IPS DF 19.7 (cell line): ENCODE measurements around the gene CHST2.
"Not testable (repeated sequence)": the region's sequence is repeated elsewhere in the genome, so short reads cannot be mapped to it uniquely, and the experiment has no call there.

Source experiments
- DNase-seq: peaks from one replicate; pipeline ENCODE4 v3.0.0-alpha.2; 2013; ENCODE audit warnings: low read depth, low spot score

The CHST2 gene

GRCh38 chr3:143134471-143134870, 14.9 kb downstream of the CHST2 start:
- DNase-seq, result no peak

GRCh38 chr3:143135150-143135549, 15.6 kb downstream of the CHST2 start:
- no peak for DNase-seq

- DNase-seq, result no peak
Observed at GRCh38 chr3:143137435-143138036, 18.0 kb downstream of the CHST2 start.

- DNase-seq, result no peak
Observed at GRCh38 chr3:143138953-143139352, 19.4 kb downstream of the CHST2 start.

GRCh38 chr3:143139762-143140161, 20.2 kb downstream of the CHST2 start:
- DNase-seq, result no peak

- no peak for DNase-seq
Observed at GRCh38 chr3:143140550-143140949, 21.0 kb downstream of the CHST2 start.

- no peak for DNase-seq
Observed at GRCh38 chr3:143142354-143142753, 22.8 kb downstream of the CHST2 start.

- DNase-seq, result no peak
Observed at GRCh38 chr3:143145906-143146305, 26.3 kb downstream of the CHST2 start.

- no peak for DNase-seq
Observed at GRCh38 chr3:143146486-143147274, 27.1 kb downstream of the CHST2 start.

- DNase-seq, result no peak
Observed at GRCh38 chr3:143147707-143148106, 28.1 kb downstream of the CHST2 start.

- no peak for DNase-seq
Observed at GRCh38 chr3:143150071-143150470, 30.5 kb downstream of the CHST2 start.

GRCh38 chr3:143151004-143151731, 31.6 kb downstream of the CHST2 start:
- DNase-seq, result no peak

- no peak for DNase-seq
Observed at GRCh38 chr3:143152043-143152442, 32.5 kb downstream of the CHST2 start.

- DNase-seq, result no peak
Observed at GRCh38 chr3:143155756-143156155, 36.2 kb downstream of the CHST2 start.

GRCh38 chr3:143158014-143158988, 38.7 kb downstream of the CHST2 start:
- no peak for DNase-seq

- no peak for DNase-seq
Observed at GRCh38 chr3:143160437-143160836, 40.9 kb downstream of the CHST2 start.

- DNase-seq, result no peak
Observed at GRCh38 chr3:143163562-143164100, 44.1 kb downstream of the CHST2 start.

- no peak for DNase-seq
Observed at GRCh38 chr3:143165211-143165610, 45.6 kb downstream of the CHST2 start.

- DNase-seq, result not testable (repeated sequence)
Observed at GRCh38 chr3:143165612-143166285, 46.2 kb downstream of the CHST2 start.

GRCh38 chr3:143166376-143166775, 46.8 kb downstream of the CHST2 start:
- DNase-seq, result no peak
